ENCODE measurements around the gene LCTL.

Gene LCTL

DNA sequence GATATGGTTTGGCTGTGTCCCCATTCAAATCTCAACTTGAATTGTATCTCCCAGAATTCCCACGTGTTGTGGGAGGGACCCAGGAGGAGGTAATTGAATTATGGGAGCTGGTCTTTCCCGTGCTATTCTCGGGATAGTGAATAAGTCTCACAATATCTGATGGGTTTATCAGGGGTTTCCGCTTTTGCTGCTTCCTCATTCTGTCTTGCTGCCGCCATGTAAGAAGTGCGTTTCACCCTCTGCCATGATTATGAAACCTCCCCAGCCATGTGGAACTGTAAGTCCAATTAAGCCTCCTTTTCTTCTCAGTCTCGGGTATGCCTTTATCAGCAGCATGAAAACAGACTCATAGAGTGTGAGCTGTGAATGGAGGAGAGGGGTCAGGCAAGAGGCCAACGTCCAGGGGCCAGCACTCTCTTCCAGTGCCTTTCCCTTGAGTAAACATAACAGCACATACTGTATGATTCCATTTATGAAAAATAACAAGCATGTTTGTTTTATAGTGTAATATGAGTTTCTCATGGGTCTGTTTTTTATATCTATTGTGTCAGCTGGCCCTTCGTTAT is 16.3 kb upstream of the LCTL start:
- TF ChIP-seq PAX5 (IDR thresholded peaks at IDR 0.05; ENCODE audit: insufficient read depth, low read length, severe bottlenecking) (no peak), POLR2AphosphoS5 (IDR thresholded peaks at IDR 0.05; ENCODE audit: low read depth, low read length) (no peak), POU2F2 (IDR thresholded peaks at IDR 0.05; ENCODE audit: low read depth, low read length) (no peak), POLR2A (IDR thresholded peaks at IDR 0.05; ENCODE audit: low read depth, low read length) (no peak), SPI1 (IDR thresholded peaks at IDR 0.05; ENCODE audit: low read depth, low read length) (no peak), TAF1 (IDR thresholded peaks at IDR 0.05; ENCODE audit: low read depth, low read length) (no peak)
- FAIRE-seq (no peak), DNase-seq (ENCODE audit: insufficient read length, low spot score) (no peak)

DNA sequence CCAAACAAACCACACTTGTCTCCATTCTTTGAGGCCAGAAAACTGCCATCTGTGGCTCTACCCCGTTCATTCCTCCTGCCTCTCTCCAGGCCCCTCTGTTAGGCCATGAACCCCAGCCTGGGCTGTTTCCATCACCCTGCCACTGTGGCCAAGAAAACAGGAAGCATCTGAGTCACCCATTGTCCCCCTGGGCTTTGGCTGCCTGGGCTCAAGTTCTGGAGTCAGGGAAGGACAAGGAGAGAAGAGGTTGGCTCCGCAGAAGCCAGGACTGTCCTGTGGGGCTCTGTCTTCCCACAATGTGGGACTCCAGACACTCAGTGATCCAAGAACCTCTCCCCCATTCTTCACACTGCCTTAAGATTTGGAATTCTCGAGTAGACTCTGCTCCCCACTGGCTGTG is 14.8 kb upstream of the LCTL start:
- DNase-seq (ENCODE audit: insufficient read length, low spot score) (no peak), FAIRE-seq (no peak)
- no peak for TF ChIP-seq TAF1 (IDR thresholded peaks at IDR 0.05; ENCODE audit: low read depth, low read length)
- no peak for TF ChIP-seq POLR2A (IDR thresholded peaks at IDR 0.05; ENCODE audit: low read depth, low read length)
- TF ChIP-seq POLR2AphosphoS5 (IDR thresholded peaks at IDR 0.05; ENCODE audit: low read depth, low read length): no peak
- no peak for TF ChIP-seq SPI1 (IDR thresholded peaks at IDR 0.05; ENCODE audit: low read depth, low read length)
- TF ChIP-seq POU2F2 (IDR thresholded peaks at IDR 0.05; ENCODE audit: low read depth, low read length): no peak
- no peak for TF ChIP-seq PAX5 (IDR thresholded peaks at IDR 0.05; ENCODE audit: insufficient read depth, low read length, severe bottlenecking)

DNA sequence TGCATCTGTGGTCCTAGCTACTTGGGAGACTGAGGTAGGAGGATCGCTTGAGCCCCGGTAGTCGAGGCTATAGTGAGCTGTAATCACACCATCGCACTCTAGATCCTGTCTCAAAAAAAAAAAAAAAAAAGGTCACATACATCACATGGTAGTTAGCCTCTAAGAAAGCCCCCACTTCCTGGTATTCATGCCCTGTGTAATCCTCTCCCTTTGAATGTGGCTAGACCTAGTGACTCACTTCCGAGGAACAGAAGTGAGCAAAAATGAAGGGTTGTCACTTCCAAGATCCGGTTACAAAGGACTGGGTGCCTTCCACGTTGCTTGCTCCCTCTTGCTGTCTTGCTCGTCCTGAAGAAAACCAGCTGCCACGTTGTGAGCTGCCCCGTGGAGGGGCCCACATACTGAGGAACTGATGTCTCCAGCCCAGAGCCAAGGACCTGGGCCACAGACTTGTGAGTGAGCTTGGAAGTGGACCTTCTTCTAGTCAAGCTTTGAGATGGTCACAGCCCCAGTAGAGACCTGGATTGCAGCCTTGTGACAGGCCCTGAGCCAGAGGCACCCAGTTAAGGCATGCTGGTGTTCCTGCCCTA is 12.6 kb upstream of the LCTL start:
- FAIRE-seq (no peak), DNase-seq (ENCODE audit: insufficient read length, low spot score) (no peak)
- TF ChIP-seq POLR2A (IDR thresholded peaks at IDR 0.05; ENCODE audit: low read depth, low read length) (no peak), POLR2AphosphoS5 (IDR thresholded peaks at IDR 0.05; ENCODE audit: low read depth, low read length) (no peak), POU2F2 (IDR thresholded peaks at IDR 0.05; ENCODE audit: low read depth, low read length) (no peak), TAF1 (IDR thresholded peaks at IDR 0.05; ENCODE audit: low read depth, low read length) (no peak), SPI1 (IDR thresholded peaks at IDR 0.05; ENCODE audit: low read depth, low read length) (no peak), PAX5 (IDR thresholded peaks at IDR 0.05; ENCODE audit: insufficient read depth, low read length, severe bottlenecking) (no peak)

GRCh38 chr15:66574596-66574950 is 8.8 kb upstream of the LCTL start:
- no peak for DNase-seq (ENCODE audit: insufficient read length, low spot score)
- no peak for TF ChIP-seq SPI1 (IDR thresholded peaks at IDR 0.05; ENCODE audit: low read depth, low read length)
- TF ChIP-seq POU2F2 (IDR thresholded peaks at IDR 0.05; ENCODE audit: low read depth, low read length): no peak
- TF ChIP-seq PAX5 (IDR thresholded peaks at IDR 0.05; ENCODE audit: insufficient read depth, low read length, severe bottlenecking): no peak
- TF ChIP-seq POLR2A (IDR thresholded peaks at IDR 0.05; ENCODE audit: low read depth, low read length): no peak
- TF ChIP-seq POLR2AphosphoS5 (IDR thresholded peaks at IDR 0.05; ENCODE audit: low read depth, low read length): no peak
- no peak for TF ChIP-seq TAF1 (IDR thresholded peaks at IDR 0.05; ENCODE audit: low read depth, low read length)
- FAIRE-seq: no peak

GRCh38 chr15:66573719-66574595 is 8.2 kb upstream of the LCTL start:
- peak; percentile 84 for FAIRE-seq
- 0 out of 2 replicates have a peak, but pooled peaks have one; percentile 5 for TF ChIP-seq SPI1 (IDR thresholded peaks at IDR 0.05; ENCODE audit: low read depth, low read length)
- TF ChIP-seq POLR2A (IDR thresholded peaks at IDR 0.05; ENCODE audit: low read depth, low read length): no peak
- no peak for DNase-seq (ENCODE audit: insufficient read length, low spot score)

GRCh38 chr15:66573348-66573718 is 7.5 kb upstream of the LCTL start:
- no peak for FAIRE-seq
- no peak for DNase-seq (ENCODE audit: insufficient read length, low spot score)
- no peak for TF ChIP-seq PAX5 (IDR thresholded peaks at IDR 0.05; ENCODE audit: insufficient read depth, low read length, severe bottlenecking)
- TF ChIP-seq SPI1 (IDR thresholded peaks at IDR 0.05; ENCODE audit: low read depth, low read length): no peak
- no peak for TF ChIP-seq TAF1 (IDR thresholded peaks at IDR 0.05; ENCODE audit: low read depth, low read length)
- no peak for TF ChIP-seq POLR2AphosphoS5 (IDR thresholded peaks at IDR 0.05; ENCODE audit: low read depth, low read length)
- TF ChIP-seq POU2F2 (IDR thresholded peaks at IDR 0.05; ENCODE audit: low read depth, low read length): no peak
- TF ChIP-seq POLR2A (IDR thresholded peaks at IDR 0.05; ENCODE audit: low read depth, low read length): no peak

GRCh38 chr15:66572146-66572545 is 6.3 kb upstream of the LCTL start:
- FAIRE-seq (no peak), DNase-seq (ENCODE audit: insufficient read length, low spot score) (no peak)
- TF ChIP-seq PAX5 (IDR thresholded peaks at IDR 0.05; ENCODE audit: insufficient read depth, low read length, severe bottlenecking) (no peak), POLR2AphosphoS5 (IDR thresholded peaks at IDR 0.05; ENCODE audit: low read depth, low read length) (no peak), SPI1 (IDR thresholded peaks at IDR 0.05; ENCODE audit: low read depth, low read length) (no peak), POLR2A (IDR thresholded peaks at IDR 0.05; ENCODE audit: low read depth, low read length) (no peak), POU2F2 (IDR thresholded peaks at IDR 0.05; ENCODE audit: low read depth, low read length) (no peak), TAF1 (IDR thresholded peaks at IDR 0.05; ENCODE audit: low read depth, low read length) (no peak)

- FAIRE-seq: no peak
- no peak for DNase-seq (ENCODE audit: insufficient read length, low spot score)
- TF ChIP-seq TAF1 (IDR thresholded peaks at IDR 0.05; ENCODE audit: low read depth, low read length) (no peak), POLR2AphosphoS5 (IDR thresholded peaks at IDR 0.05; ENCODE audit: low read depth, low read length) (no peak), POU2F2 (IDR thresholded peaks at IDR 0.05; ENCODE audit: low read depth, low read length) (no peak), PAX5 (IDR thresholded peaks at IDR 0.05; ENCODE audit: insufficient read depth, low read length, severe bottlenecking) (no peak), SPI1 (IDR thresholded peaks at IDR 0.05; ENCODE audit: low read depth, low read length) (no peak), POLR2A (IDR thresholded peaks at IDR 0.05; ENCODE audit: low read depth, low read length) (no peak)
Measured at GRCh38 chr15:66570842-66571478, 5.2 kb upstream of the LCTL start.

DNA sequence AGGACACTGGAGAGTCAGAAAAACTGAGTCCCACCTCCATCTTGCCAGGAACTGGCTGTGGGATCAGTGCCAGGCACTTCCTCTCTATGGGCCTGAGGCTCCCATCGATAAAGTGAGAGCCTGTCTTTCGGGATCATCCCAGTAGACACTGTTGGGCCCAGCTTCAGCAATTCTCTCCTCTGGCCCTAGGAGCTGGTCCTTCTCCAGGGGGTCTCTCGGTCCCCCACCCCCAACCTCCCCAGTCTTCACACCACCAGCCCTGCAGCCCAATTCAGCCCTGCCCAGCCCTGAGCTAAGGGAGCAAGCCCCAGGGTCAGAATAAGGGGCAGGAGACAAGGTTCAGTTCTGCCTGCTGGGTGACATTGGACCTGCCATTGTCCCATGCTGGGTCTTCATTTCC is 4.5 kb upstream of the LCTL start:
- DNase-seq (ENCODE audit: insufficient read length, low spot score) (no peak), FAIRE-seq (no peak)
- no peak for TF ChIP-seq POLR2A (IDR thresholded peaks at IDR 0.05; ENCODE audit: low read depth, low read length)
- no peak for TF ChIP-seq POLR2AphosphoS5 (IDR thresholded peaks at IDR 0.05; ENCODE audit: low read depth, low read length)
- TF ChIP-seq PAX5 (IDR thresholded peaks at IDR 0.05; ENCODE audit: insufficient read depth, low read length, severe bottlenecking): no peak
- no peak for TF ChIP-seq POU2F2 (IDR thresholded peaks at IDR 0.05; ENCODE audit: low read depth, low read length)
- no peak for TF ChIP-seq TAF1 (IDR thresholded peaks at IDR 0.05; ENCODE audit: low read depth, low read length)
- no peak for TF ChIP-seq SPI1 (IDR thresholded peaks at IDR 0.05; ENCODE audit: low read depth, low read length)
